Fibroblast of gingiva (primary cell): ENCODE results near the gene ENTPD6.
"Not testable (repeated sequence)": the region's sequence is repeated elsewhere in the genome, so short reads cannot be mapped to it uniquely, and the experiment has no call there.

Experiments used
- DNase-seq: peaks from one replicate; pipeline ENCODE4 v3.0.0-alpha.2; 2011; ENCODE audit warnings: low read depth

Gene ENTPD6

DNA sequence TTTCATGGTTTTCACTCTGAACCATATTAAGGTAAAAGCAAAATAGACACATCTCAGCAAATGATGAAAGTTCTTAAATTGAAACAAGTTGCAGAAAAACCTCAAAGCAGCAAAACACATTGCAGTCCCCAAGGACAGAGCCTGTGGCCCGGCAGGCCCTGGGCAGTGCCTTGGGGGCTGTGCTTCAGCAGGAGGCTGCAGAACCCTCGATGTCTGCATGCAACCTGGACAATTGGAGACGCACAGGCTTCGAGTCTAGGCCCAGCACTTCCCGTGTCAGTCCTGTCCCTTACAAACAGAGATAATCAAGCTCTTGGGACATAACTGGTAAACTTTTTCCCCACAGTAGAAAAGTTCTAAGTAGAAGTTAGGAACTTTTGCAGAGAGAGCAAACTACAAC lies 61.6 kb downstream of the ENTPD6 start:
- DNase-seq = no peak

DNA sequence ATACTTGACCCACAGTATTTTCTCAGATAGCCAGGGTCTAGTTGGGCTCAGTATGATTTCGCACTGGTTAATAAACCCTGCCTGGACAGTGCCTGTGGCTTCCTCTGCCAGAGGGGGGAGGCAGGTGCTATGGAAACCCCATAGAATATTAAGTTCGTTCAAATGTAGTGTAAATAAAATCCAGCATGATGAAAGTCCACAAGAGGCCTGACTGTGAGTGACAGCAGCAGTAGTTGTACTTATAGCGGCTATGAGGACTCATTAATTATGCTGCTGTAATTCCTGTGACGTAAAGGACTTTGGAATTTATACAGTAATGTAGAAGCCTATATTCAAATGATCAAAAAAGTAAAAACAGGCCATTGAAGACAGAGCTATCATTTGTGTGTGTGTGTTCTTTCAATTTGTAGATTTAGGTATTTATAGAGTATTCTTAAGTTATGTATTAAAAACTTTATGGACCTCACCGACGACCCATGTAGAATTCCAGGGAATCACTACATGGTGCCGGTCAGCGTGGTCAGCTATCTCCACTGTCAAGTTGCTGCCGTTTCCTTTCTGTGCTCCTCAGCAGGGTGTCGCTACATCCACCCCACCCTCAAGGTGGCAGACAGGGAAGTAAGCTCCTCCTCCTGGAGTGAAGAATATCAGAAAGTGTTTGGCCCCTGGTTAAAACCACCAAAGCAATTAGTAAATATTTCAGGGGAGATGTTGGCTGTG lies 62.4 kb downstream of the ENTPD6 start:
- DNase-seq = no peak

DNA sequence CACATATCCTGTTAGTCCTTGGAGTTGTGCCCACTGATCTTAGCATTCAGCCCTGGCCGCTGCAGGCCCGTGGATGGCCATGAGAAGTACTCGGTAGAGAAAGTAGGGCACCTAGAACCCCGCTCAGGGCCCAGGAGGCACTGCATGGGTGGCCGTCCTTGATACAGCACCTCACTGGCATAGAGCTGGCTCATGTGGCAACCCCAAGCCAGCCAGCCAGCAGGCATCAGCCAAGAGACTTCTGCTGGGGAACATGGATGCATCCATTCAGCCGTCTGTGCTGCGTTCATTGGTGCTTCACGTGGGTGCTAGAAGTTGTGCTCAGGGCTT lies 62.9 kb downstream of the ENTPD6 start:
- no peak for DNase-seq

DNA sequence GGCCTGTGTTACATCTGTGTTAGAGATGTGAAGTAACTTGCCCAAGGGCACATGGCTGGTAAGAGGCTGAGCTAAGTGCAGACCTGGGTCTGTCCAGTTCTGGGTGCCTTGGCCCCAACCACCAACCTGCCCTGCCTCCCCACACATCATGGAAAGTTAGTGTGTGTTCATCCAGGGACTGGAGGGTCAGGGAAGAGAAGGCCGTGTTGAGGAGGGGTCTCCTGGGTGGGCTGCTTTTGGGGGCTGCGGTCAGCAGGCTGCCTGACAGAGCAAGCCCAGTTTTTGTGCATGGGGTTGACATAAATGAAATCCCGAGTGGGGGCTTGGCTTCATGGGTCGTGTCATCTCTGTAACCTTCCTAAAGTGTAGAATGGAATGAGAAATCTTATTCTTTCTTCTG lies 63.3 kb downstream of the ENTPD6 start:
- no peak for DNase-seq

DNA sequence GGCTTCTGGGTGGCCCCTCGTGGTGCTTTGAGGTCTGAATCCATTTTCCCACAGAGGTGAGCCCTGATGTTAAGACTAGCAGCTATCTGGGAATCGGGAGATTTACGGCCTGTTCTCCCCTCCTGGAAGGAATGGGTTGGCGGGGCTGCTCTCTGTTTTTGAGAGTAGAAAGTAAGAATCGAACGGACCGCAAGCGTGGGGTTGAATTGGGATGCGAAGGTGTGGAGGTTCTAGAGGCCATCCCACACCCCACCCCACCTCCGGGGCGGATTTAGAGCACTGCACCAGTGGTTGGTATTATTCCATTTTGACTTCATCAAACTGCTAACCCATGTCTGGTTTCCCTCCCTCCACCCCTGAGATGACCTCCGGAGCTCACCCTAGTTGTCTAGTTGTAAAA lies 63.8 kb downstream of the ENTPD6 start:
- no peak for DNase-seq

DNA sequence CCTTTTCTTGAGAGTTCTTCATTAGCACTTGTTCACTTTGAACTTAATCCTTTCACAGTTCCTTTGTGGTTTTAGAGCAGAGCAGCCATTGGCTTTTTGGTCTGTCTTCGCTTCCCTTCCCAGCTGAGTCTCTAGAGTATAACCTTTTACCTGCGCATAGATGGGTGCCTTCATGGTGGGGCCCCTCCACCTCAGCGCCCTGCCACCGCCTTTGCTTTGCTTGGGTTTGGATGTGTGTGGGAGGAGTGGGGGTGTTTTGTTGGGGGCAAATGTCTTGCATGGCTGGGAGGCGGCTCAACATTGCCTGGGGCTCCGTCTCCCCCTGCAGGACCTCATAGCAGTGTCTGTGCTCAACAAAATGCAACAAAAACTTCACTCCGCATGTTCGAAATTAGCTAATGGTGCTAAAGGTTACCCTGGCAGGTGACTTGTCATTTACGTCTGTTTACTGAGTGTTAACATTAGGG lies 64.3 kb downstream of the ENTPD6 start:
- DNase-seq = no peak

DNA sequence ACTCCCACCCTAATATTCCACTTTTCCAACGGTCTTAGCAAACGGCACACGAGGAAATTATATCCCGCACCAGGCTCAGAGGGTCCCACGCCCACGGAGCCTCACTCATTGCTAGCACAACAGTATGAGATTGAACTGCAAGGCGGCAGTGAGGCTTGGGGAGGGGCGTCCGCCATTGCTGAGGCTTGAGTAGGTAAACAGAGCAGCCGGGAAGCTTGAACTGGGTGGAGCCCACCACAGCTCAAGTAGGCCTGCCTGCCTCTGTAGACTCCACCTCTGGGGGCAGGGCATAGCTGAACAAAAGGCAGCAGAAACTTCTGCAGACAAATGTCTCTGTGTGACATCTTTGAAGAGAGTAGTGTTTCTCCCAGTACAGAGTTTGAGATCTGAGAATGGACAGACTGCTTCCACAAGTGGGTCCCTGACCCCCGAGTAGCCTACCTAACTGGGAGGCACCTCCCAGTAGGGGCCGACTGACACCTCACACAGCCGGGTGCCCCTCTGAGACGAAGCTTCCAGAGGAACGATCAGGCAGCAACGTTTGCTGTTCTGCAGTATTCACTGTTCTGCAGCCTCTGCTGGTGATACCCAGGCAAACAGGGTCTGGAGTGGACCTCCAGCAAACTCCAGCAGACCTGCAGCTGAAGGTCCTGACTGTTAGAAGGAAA lies 65.4 kb downstream of the ENTPD6 start:
- DNase-seq = not testable (repeated sequence)

DNA sequence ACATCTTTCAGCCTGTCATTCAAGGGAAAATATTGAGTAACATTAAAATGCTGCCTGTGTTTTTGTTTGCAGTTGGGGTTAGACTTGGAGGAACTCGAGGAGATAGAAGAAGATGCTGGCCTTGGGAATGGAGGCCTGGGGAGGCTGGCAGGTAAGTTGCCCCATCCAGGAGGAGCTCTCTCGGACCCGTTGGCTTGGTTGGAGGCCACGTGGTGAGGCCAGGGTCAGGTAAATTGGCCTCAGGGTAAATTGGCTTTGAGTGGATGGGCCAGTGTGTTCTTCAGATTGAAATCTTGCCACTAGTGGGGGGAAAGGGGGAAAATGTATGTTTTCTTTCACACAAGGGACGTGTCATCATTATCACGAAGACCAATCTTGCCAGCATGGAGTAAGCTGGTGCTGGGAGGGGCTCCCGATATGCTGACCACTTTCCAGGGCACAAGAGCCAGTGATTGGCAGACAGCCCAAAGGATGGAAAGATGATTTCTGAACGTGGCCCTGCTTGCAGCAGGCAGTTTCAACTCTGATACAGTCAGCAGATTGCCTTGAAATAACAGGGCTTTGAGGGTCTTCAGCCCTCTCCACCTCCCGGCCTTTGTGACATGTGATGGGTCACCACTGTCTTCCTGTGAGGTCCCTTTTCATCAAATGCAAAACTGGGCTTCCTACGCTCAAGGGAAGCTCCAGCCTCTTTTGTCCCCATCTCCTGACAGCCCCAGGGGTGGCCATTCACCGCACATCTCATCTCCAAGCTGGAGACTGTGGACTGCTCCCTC lies 73.7 kb downstream of the ENTPD6 start:
- DNase-seq = no peak

DNA sequence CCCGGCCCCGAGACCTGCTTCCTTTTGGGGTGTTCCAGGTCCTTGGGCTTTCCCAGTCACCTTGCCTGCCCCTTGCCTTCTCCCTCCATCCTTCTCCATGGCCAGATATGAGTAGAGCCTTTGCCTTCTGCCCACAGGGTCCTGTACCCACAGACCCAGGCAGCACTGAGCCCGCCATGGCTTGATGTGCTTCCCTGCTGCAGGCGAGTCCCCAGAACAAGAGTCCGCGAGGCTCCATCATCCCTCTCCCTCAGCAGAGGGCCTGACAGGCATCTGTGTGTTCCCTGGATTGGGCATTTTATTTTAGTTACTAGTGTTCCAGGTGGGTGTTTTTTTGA lies 74.3 kb downstream of the ENTPD6 start:
- DNase-seq = no peak

DNA sequence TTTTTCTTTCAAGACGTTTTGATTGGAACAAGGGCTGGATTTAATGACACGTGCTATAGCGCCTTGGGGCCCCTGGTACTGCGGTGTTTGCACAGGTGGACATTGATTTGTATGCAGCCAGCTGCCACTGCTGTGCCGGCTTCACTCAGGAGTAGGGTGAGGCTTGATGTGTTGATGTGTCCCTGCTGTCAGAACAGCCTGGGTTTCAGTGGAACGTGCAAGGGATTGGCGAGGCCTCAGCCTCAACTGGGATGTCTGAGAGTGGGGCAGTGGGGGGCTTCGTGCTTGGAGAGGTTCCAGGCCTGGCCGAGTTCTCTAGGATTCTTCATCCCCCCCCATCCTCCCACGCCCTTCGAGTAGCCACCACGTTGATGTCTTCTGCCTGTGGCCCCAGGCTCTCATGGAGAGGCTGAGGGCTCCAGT lies 75.3 kb downstream of the ENTPD6 start:
- no peak for DNase-seq

DNA sequence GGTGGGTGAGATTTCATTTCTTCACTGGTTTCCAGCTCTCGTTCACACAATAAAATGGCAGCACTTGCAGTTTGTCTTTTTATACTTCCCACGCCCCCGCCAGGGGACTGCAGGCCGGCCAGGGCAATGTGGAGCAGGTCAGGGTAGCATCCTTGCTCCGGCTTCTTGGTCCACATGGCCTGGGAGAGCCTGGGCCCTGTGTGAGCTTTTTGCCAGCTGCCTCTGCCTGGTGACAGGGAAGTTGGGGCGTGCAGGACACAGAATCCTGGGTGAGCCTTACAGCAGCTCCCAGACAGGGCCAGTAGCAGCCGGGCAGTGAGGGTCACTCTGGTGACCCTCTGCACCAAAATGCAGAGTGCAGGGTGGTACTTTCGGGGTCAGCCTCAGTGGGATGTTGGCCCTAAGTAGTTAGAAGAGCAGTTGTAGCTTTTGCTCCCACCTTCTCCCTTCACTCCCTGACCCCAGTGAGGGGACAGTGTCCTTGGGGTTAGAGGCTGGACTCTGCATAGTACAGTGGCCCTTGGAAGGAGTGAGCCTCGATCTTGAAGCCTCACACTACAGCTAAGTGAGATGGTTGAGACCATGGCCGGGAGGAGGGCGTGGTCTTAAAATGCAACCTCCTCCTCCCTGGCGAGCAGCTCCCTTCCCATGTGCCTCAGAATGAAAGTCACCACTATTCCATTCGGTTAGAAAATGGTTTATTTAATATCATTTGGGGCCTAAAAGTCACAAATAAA lies 76.1 kb downstream of the ENTPD6 start:
- DNase-seq = no peak

DNA sequence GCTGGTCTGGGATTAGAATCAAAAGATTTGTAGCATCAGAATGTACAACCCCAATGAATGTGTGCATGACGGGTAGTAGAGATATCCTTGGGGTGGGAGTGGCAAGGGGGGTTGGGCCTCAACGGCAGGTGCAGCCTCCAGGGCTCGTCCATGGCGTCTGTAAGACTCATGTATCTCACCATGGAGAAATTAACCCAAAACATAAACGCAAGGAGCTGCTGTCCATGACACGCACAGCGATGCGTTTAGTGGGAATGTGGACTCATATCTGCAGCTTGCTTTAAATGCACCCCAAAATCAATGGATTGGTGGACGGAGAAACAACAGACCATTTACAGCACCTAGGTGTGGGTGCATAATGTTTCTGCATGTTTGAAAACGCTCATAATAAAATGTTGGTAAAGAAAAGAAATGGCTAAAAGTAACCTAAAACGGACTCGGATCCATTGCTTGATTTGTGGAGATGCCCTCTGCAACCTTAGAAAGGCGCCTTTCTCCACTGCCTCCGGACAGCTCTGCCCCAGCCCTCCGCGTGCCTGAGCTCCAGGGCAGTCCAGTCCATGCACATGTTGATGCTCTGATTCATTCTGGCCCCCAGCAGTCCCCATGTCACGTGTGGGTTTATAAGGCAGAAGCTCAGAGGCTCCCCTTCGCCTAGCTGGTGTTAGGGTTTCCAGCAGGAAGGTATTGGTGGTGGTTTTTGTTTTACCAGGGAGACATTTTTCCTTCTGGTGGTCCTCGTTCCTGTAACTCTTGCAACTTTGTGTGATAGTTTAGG lies 76.9 kb downstream of the ENTPD6 start:
- DNase-seq = peak; percentile 68

DNA sequence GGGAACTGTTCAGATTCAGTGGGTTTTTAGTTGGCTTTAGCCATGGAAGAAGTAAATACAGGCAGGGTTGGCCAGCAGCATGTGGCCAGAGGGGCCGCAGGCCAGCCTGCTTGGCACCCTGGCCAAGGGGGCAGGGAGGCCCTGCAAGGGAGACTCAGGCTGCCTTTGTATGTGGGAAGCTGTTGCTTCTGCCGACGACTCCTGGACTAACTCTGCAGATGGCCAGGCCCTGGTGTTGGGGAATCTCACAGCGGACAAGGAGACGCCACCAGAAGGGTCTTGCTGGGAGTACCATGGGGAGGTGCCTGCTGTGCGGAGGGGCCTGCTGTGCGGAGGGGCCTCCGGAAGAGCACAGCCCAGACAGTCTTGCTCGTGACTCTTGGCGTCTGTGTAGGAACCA lies 77.5 kb downstream of the ENTPD6 start:
- DNase-seq = peak; percentile 25

DNA sequence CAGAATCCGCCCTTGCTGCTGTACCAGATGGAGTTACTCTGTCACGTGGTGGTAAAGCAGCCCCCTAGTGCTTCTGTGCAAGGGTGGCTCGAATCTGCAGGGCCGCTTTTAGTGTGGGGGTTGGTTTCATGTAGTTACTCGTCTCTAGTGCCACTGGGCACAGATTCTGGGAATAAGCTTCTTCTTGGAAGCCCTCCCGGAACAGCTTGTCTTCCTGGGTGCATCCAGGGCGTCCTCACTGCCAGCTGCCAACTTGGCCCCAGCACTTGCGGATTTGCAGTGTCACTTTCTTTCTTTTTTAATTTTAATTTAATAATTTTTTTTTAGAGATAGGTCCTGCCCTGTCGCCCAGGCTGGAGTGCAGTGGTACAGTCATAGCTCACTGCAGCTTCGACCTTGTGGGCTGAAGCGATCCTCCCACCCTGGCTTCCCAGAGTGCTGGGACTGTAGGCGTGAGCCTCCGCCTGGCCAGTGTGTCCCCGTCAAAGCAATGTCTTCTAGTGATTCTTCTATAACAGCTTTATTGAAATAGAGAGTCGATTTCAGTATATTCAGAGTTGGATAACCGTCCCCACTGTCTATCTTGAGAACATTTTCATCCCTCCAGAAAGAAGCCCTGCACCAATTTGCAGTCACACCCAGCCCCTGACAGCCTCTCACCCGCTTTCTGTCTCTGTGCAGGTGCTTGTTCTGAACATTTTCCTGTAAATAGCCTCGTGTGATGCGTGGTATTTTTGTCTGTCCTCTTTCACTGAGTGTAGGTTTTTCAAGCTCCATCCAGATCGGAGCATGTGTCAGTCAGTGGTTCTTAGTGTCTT lies 78.2 kb downstream of the ENTPD6 start:
- peak; percentile 80 for DNase-seq

DNA sequence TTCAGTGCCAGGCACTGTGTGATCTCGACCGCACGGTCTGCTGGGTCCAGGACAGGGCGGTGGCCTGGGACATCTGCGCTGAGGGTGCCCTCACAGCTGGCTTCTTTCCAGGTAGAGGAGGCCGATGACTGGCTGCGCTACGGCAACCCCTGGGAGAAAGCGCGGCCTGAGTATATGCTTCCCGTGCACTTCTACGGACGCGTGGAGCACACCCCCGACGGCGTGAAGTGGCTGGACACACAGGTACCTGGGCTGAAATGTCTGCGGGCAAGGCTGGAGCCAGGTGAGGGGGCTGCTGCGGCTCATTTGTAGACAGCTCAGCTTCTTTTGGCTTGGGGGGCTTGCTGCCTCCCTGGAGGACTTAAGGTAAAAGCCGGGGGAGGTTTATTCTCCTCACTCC lies 79.0 kb downstream of the ENTPD6 start:
- DNase-seq = no peak

DNA sequence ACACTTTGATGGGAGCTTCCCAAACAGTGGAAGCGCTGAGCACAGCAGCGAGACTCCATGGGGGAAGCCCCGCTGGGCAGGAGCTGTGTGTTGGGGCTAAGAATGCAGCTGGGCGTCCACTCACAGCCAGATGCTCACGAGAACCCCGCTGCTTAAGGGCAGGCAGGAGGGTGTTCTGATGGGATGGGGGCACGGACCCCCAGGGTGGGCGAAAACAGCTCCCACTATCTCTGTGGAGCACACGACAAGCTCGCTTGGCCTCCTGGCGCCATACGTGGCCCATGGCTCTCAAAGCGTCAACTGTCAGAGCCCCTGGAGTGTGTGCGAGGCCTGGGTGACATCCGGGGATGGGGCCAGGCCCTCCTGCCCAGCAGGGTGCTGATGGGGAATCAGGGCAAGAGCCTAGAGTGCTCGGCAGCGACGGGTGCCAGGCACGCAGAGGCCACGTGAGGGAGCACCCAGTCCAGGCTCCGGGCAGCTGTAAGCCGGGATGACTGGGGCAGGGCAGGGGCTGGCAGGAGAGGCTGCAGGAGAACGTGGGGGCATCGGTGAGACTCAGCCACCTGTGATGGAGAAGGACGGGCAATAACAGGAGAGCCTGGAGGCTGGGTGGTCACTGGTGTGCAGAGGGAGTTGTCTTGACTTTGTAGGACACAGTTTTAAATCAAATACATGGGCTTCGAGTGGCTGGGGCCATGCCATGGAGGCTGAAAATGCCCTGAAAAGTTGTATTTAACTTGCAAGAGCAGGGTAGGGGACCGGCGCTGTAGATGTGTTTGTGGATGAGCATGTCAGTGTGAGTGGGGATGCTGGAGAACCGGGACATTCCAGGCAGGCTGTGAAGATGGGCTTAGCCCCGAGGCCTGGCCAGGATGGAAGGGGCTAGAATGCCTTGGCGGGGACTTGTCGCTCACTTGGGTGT lies 79.6 kb downstream of the ENTPD6 start:
- no peak for DNase-seq

DNA sequence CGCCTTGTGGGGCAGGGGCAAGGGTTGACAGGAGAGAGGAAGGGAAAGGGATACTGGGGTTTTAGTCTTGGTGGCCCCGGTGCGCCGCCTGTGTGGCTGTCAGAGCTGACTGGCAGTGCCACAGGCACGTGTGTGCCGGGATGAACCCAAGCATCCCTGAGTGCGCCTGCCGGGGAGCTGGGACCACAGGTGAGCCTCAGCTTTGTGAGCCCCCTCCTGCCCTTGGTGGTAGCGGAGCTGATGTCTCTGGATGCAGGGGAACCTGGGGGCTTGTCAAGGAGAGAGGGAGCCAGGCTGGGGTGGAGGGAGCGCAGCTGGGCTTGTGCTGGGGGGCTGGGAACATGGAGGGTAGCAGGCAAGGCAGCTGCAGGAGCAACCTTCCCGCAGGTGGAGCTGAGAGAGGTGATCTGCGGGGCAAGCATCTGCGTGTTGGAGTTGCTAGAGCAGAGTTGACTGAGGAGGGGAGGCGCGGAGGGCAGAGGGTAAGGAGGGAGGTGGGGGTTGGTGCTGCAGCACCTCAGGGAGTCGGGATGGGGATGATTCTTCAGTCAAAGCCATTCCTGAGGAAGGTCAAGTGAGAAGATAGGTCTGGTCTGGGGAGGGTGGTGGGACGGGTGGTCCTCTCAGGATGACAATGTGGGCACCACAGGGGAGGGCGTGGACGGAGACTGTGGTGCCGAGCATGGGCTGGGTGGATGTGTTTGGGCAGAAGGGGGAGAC lies 80.5 kb downstream of the ENTPD6 start:
- no peak for DNase-seq
